ENCODE results near the gene ARL17B.
A peak's percentile ranks its signal among the peaks of the same experiment; 100 is the strongest.
"Not testable (repeated sequence)": the region's sequence is repeated elsewhere in the genome, so short reads cannot be mapped to it uniquely, and the experiment has no call there.

ARL17B gene

GRCh38 chr17:46290906-46291546 lies 70.5 kb downstream of the ARL17B start:
- DNase-seq (ENCODE audit: low read depth in 4 of 4, low spot score in 1 of 4), result not testable (repeated sequence)

- not testable (repeated sequence) for DNase-seq (ENCODE audit: low read depth in 4 of 4, low spot score in 1 of 4)
Observed at GRCh38 chr17:46287587-46287986, 74.0 kb downstream of the ARL17B start.

- DNase-seq (ENCODE audit: low read depth in 4 of 4, low spot score in 1 of 4), result peak; percentile 45 to 71 (median 54)
Observed at GRCh38 chr17:46286764-46287221, 74.8 kb downstream of the ARL17B start.

- DNase-seq (ENCODE audit: low read depth in 4 of 4, low spot score in 1 of 4), result not testable (repeated sequence)
Observed at GRCh38 chr17:46285500-46285899, 76.1 kb downstream of the ARL17B start.

GRCh38 chr17:46284467-46284866 lies 77.1 kb downstream of the ARL17B start:
- peak in 3 of 4 experiments; percentile 36 to 43 (median 36) for DNase-seq (ENCODE audit: low read depth in 4 of 4, low spot score in 1 of 4)

- not testable (repeated sequence) for DNase-seq (ENCODE audit: low read depth in 4 of 4, low spot score in 1 of 4)
Observed at GRCh38 chr17:46282635-46283034, 78.9 kb downstream of the ARL17B start.

- DNase-seq (ENCODE audit: low read depth in 4 of 4, low spot score in 1 of 4), result not testable (repeated sequence)
Observed at GRCh38 chr17:46281336-46281735, 80.2 kb downstream of the ARL17B start.

- DNase-seq (ENCODE audit: low read depth in 4 of 4, low spot score in 1 of 4), result not testable (repeated sequence)
Observed at GRCh38 chr17:46276728-46277479, 84.7 kb downstream of the ARL17B start.

GRCh38 chr17:46274238-46274637 lies 87.3 kb downstream of the ARL17B start:
- no peak for DNase-seq (ENCODE audit: low read depth in 4 of 4, low spot score in 1 of 4)

- no peak for DNase-seq (ENCODE audit: low read depth in 4 of 4, low spot score in 1 of 4)
Observed at GRCh38 chr17:46273541-46274236, 87.9 kb downstream of the ARL17B start.

GRCh38 chr17:46270032-46270431 lies 91.5 kb downstream of the ARL17B start:
- DNase-seq (ENCODE audit: low read depth in 4 of 4, low spot score in 1 of 4), result no peak

- DNase-seq (ENCODE audit: low read depth in 4 of 4, low spot score in 1 of 4), result peak; percentile 53 to 83 (median 64)
Observed at GRCh38 chr17:46266656-46267544, 94.7 kb downstream of the ARL17B start.

GRCh38 chr17:46266063-46266655 lies 95.4 kb downstream of the ARL17B start:
- DNase-seq (ENCODE audit: low read depth in 4 of 4, low spot score in 1 of 4), result not testable (repeated sequence)

- DNase-seq (ENCODE audit: low read depth in 4 of 4, low spot score in 1 of 4), result no peak
Observed at GRCh38 chr17:46264456-46265198, 96.9 kb downstream of the ARL17B start.

GRCh38 chr17:46262271-46262670 lies 99.3 kb downstream of the ARL17B start:
- DNase-seq (ENCODE audit: low read depth in 4 of 4, low spot score in 1 of 4), result no peak

- DNase-seq (ENCODE audit: low read depth in 4 of 4, low spot score in 1 of 4), result not testable (repeated sequence)
Observed at GRCh38 chr17:46259845-46260661, 101.5 kb downstream of the ARL17B start.

GRCh38 chr17:46256369-46256768 lies 105.2 kb downstream of the ARL17B start:
- not testable (repeated sequence) for DNase-seq (ENCODE audit: low read depth in 4 of 4, low spot score in 1 of 4)

- DNase-seq (ENCODE audit: low read depth in 4 of 4, low spot score in 1 of 4), result not testable (repeated sequence)
Observed at GRCh38 chr17:46254215-46254614, 107.4 kb downstream of the ARL17B start.

GRCh38 chr17:46253722-46254121 lies 107.8 kb downstream of the ARL17B start:
- peak; percentile 62 to 74 (median 68) for DNase-seq (ENCODE audit: low read depth in 4 of 4, low spot score in 1 of 4)
